ENCODE results near the gene ZNF622.
A peak's percentile ranks its signal among the peaks of the same experiment; 100 is the strongest.

Gene ZNF622

GRCh38 chr5:16427587-16427986 lies 38.0 kb downstream of the ZNF622 start:
- Histone ChIP-seq H3K4me3 (ENCODE audit: low read depth, low read length) (no peak overlapping the region), H3K9ac (ENCODE audit: low read length) (no peak overlapping the region), H3K27ac (ENCODE audit: low read depth, low read length) (no peak overlapping the region), H3K4me1 (ENCODE audit: control insufficient read depth in 1 of 2, insufficient read depth in 2 of 2, low read length in 2 of 2) (no peaks in the 10 kb centered on the region), H3K36me3 (ENCODE audit: control insufficient read depth in 1 of 2, insufficient read depth in 2 of 2, low read length in 2 of 2) (no peaks in the 10 kb centered on the region), H4K12ac (ENCODE audit: low read depth, low read length) (no peak overlapping the region), H3K14ac (ENCODE audit: low read length) (no peak overlapping the region), H2BK5ac (ENCODE audit: low read depth, low read length, poor library complexity) (no peak overlapping the region), H2AK5ac (ENCODE audit: low read length) (no peak overlapping the region), H3K79me2 (ENCODE audit: control insufficient read depth, insufficient read depth, low read length, poor library complexity) (no peaks in the 10 kb centered on the region), H3K27me3 (ENCODE audit: insufficient read depth, low read length) (no peaks in the 10 kb centered on the region), H2BK12ac (ENCODE audit: low read length) (no peak overlapping the region), H3K23ac (ENCODE audit: low read length) (no peak overlapping the region), H2AFZ (ENCODE audit: insufficient read depth, low read length, poor library complexity) (no peak overlapping the region), H3K4ac (ENCODE audit: low read depth, low read length) (no peak overlapping the region), H4K8ac (ENCODE audit: low read depth, low read length) (no peak overlapping the region), H3K18ac (ENCODE audit: low read length) (no peak overlapping the region), H2BK120ac (ENCODE audit: insufficient read depth, low read length, poor library complexity) (no peak overlapping the region), H3K9me3 (ENCODE audit: insufficient read depth, low read depth, low read length) (no peaks in the 10 kb centered on the region), H4K91ac (ENCODE audit: low read depth, low read length) (no peak overlapping the region), H3K79me1 (ENCODE audit: low read length) (no peaks in the 10 kb centered on the region), H3K4me2 (ENCODE audit: low read length) (no peak overlapping the region)
- DNase-seq: no peak
- no CpG with 5 or more reads among the region's 11 CpGs for WGBS (ENCODE audit: extremely low coverage, insufficient coverage, insufficient read length)

- H2AK5ac ChIP-seq (ENCODE audit: low read length): no peak overlapping the region
- DNase-seq: no peak
- H4K8ac ChIP-seq (ENCODE audit: low read depth, low read length): no peak overlapping the region
- H3K27me3 ChIP-seq (ENCODE audit: insufficient read depth, low read length): no peaks in the 10 kb centered on the region
- H3K23ac ChIP-seq (ENCODE audit: low read length): no peak overlapping the region
- no peaks in the 10 kb centered on the region for H3K36me3 ChIP-seq (ENCODE audit: control insufficient read depth in 1 of 2, insufficient read depth in 2 of 2, low read length in 2 of 2)
- no peak overlapping the region for H3K18ac ChIP-seq (ENCODE audit: low read length)
- peak overlapping the region; percentile 2 for H3K27ac ChIP-seq (ENCODE audit: low read depth, low read length)
- H3K14ac ChIP-seq (ENCODE audit: low read length): no peak overlapping the region
- no peak overlapping the region for H3K4me3 ChIP-seq (ENCODE audit: low read depth, low read length)
- H3K4ac ChIP-seq (ENCODE audit: low read depth, low read length): no peak overlapping the region
- H2AFZ ChIP-seq (ENCODE audit: insufficient read depth, low read length, poor library complexity): no peak overlapping the region
- no peaks in the 10 kb centered on the region for H3K79me2 ChIP-seq (ENCODE audit: control insufficient read depth, insufficient read depth, low read length, poor library complexity)
- H3K79me1 ChIP-seq (ENCODE audit: low read length): no peaks in the 10 kb centered on the region
- H3K4me2 ChIP-seq (ENCODE audit: low read length): no peak overlapping the region
- H3K4me1 ChIP-seq (ENCODE audit: control insufficient read depth in 1 of 2, insufficient read depth in 2 of 2, low read length in 2 of 2): peaks cover 0 to 2% of the 10 kb centered on the region in 2 experiments
- no peak overlapping the region for H4K12ac ChIP-seq (ENCODE audit: low read depth, low read length)
- H2BK120ac ChIP-seq (ENCODE audit: insufficient read depth, low read length, poor library complexity): no peak overlapping the region
- no peak overlapping the region for H3K9ac ChIP-seq (ENCODE audit: low read length)
- no peak overlapping the region for H4K91ac ChIP-seq (ENCODE audit: low read depth, low read length)
- no CpG with 5 or more reads among the region's 4 CpGs for WGBS (ENCODE audit: extremely low coverage, insufficient coverage, insufficient read length)
- no peak overlapping the region for H2BK5ac ChIP-seq (ENCODE audit: low read depth, low read length, poor library complexity)
- no peak overlapping the region for H2BK12ac ChIP-seq (ENCODE audit: low read length)
- no peaks in the 10 kb centered on the region for H3K9me3 ChIP-seq (ENCODE audit: insufficient read depth, low read depth, low read length)
These were observed 47.1 kb downstream of the ZNF622 start for GRCh38 chr5:16418471-16418922.

DNA sequence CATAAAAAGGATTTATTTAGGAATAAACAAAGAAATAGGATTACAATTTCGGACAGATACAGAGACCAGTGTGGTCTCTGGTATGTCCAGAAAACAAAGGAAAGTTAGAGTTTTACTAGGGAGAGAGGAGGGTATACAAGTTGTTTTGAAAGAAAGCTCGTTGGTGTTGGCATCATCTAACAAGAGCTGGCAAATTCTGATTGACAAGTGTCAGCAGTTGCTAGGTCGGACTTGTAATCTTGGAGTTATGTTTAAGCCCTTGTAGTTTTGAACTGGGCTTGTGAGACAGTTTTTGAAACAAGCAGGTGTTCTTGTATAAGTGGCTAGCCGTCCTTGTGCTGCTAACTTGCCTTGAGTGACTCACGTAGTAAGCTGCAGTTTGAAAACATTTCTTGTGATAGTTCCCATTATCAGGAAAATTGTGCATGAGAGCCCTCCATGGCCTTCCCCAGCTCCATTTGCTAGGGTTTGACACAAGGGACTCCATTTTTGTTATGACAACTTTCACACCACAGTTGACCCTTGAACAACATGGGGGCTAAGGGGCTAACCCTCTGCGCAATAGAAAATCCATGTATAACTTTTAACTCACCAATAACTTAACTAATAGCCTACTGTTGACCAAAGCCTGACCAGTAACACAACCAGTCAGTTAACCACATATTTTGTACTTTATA lies 48.1 kb downstream of the ZNF622 start:
- Histone ChIP-seq H3K27me3 (ENCODE audit: insufficient read depth, low read length) (no peaks in the 10 kb centered on the region), H2BK12ac (ENCODE audit: low read length) (no peak overlapping the region), H3K9ac (ENCODE audit: low read length) (no peak overlapping the region), H3K23ac (ENCODE audit: low read length) (no peak overlapping the region), H3K4me1 (ENCODE audit: control insufficient read depth in 1 of 2, insufficient read depth in 2 of 2, low read length in 2 of 2) (peaks cover 0 to 2% of the 10 kb centered on the region in 2 experiments), H2BK5ac (ENCODE audit: low read depth, low read length, poor library complexity) (no peak overlapping the region), H3K9me3 (ENCODE audit: insufficient read depth, low read depth, low read length) (no peaks in the 10 kb centered on the region), H3K36me3 (ENCODE audit: control insufficient read depth in 1 of 2, insufficient read depth in 2 of 2, low read length in 2 of 2) (no peaks in the 10 kb centered on the region), H4K91ac (ENCODE audit: low read depth, low read length) (no peak overlapping the region), H3K4me2 (ENCODE audit: low read length) (no peak overlapping the region), H3K4ac (ENCODE audit: low read depth, low read length) (no peak overlapping the region), H2BK120ac (ENCODE audit: insufficient read depth, low read length, poor library complexity) (no peak overlapping the region), H3K79me1 (ENCODE audit: low read length) (no peaks in the 10 kb centered on the region), H3K4me3 (ENCODE audit: low read depth, low read length) (no peak overlapping the region), H3K79me2 (ENCODE audit: control insufficient read depth, insufficient read depth, low read length, poor library complexity) (no peaks in the 10 kb centered on the region), H4K8ac (ENCODE audit: low read depth, low read length) (no peak overlapping the region), H3K14ac (ENCODE audit: low read length) (no peak overlapping the region), H3K27ac (ENCODE audit: low read depth, low read length) (no peak overlapping the region), H4K12ac (ENCODE audit: low read depth, low read length) (no peak overlapping the region), H2AFZ (ENCODE audit: insufficient read depth, low read length, poor library complexity) (no peak overlapping the region), H2AK5ac (ENCODE audit: low read length) (no peak overlapping the region), H3K18ac (ENCODE audit: low read length) (no peak overlapping the region)
- WGBS (ENCODE audit: extremely low coverage, insufficient coverage, insufficient read length): no CpG with 5 or more reads among the region's 6 CpGs
- DNase-seq: no peak

DNA sequence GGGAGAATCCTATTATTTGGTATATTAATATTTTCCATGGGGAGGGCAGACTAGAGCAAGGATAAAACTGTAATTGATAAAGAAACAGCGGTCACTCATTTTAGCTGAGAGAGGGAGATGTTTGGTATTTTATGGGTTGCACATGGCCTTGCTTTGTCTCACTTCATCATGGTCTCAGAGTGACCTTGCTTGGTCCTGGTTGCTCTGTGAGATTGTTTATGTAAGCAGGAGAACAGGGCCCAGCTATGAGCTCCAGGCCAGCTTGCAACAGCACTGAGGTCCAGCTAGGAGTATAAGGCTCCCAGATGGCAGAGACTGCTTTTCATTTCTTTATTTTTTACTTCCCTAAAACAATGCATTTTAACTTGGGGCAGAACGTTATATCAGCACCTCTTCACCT lies 50.7 kb downstream of the ZNF622 start:
- Histone ChIP-seq H3K27ac (ENCODE audit: low read depth, low read length) (no peak overlapping the region), H2AK5ac (ENCODE audit: low read length) (no peak overlapping the region), H3K79me2 (ENCODE audit: control insufficient read depth, insufficient read depth, low read length, poor library complexity) (no peaks in the 10 kb centered on the region), H3K14ac (ENCODE audit: low read length) (no peak overlapping the region), H3K79me1 (ENCODE audit: low read length) (no peaks in the 10 kb centered on the region), H3K23ac (ENCODE audit: low read length) (no peak overlapping the region), H4K8ac (ENCODE audit: low read depth, low read length) (no peak overlapping the region), H3K4me1 (ENCODE audit: control insufficient read depth in 1 of 2, insufficient read depth in 2 of 2, low read length in 2 of 2) (peaks cover 0 to 2% of the 10 kb centered on the region in 2 experiments), H3K9me3 (ENCODE audit: insufficient read depth, low read depth, low read length) (no peaks in the 10 kb centered on the region), H3K4me3 (ENCODE audit: low read depth, low read length) (no peak overlapping the region), H3K4me2 (ENCODE audit: low read length) (no peak overlapping the region), H3K9ac (ENCODE audit: low read length) (no peak overlapping the region), H2AFZ (ENCODE audit: insufficient read depth, low read length, poor library complexity) (no peak overlapping the region), H2BK120ac (ENCODE audit: insufficient read depth, low read length, poor library complexity) (no peak overlapping the region), H3K18ac (ENCODE audit: low read length) (no peak overlapping the region), H4K12ac (ENCODE audit: low read depth, low read length) (no peak overlapping the region), H2BK5ac (ENCODE audit: low read depth, low read length, poor library complexity) (no peak overlapping the region), H3K4ac (ENCODE audit: low read depth, low read length) (no peak overlapping the region), H3K27me3 (ENCODE audit: insufficient read depth, low read length) (no peaks in the 10 kb centered on the region), H2BK12ac (ENCODE audit: low read length) (no peak overlapping the region), H4K91ac (ENCODE audit: low read depth, low read length) (no peak overlapping the region), H3K36me3 (ENCODE audit: control insufficient read depth in 1 of 2, insufficient read depth in 2 of 2, low read length in 2 of 2) (no peaks in the 10 kb centered on the region)
- no peak for DNase-seq
- no CpG with 5 or more reads among the region's 2 CpGs for WGBS (ENCODE audit: extremely low coverage, insufficient coverage, insufficient read length)
